Suppressor macrophage treated with lipopolysaccharide for 1 hour (primary cell): ENCODE data around the gene PREB.
"Not testable (repeated sequence)": the region's sequence is repeated elsewhere in the genome, so short reads cannot be mapped to it uniquely, and the experiment has no call there.

Experiments used
- DNase-seq, 3 donors: peaks; one replicate each; pipeline ENCODE4 v3.0.0-alpha.2; 2020 to 2022

PREB gene, protein sequence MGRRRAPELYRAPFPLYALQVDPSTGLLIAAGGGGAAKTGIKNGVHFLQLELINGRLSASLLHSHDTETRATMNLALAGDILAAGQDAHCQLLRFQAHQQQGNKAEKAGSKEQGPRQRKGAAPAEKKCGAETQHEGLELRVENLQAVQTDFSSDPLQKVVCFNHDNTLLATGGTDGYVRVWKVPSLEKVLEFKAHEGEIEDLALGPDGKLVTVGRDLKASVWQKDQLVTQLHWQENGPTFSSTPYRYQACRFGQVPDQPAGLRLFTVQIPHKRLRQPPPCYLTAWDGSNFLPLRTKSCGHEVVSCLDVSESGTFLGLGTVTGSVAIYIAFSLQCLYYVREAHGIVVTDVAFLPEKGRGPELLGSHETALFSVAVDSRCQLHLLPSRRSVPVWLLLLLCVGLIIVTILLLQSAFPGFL

DNA sequence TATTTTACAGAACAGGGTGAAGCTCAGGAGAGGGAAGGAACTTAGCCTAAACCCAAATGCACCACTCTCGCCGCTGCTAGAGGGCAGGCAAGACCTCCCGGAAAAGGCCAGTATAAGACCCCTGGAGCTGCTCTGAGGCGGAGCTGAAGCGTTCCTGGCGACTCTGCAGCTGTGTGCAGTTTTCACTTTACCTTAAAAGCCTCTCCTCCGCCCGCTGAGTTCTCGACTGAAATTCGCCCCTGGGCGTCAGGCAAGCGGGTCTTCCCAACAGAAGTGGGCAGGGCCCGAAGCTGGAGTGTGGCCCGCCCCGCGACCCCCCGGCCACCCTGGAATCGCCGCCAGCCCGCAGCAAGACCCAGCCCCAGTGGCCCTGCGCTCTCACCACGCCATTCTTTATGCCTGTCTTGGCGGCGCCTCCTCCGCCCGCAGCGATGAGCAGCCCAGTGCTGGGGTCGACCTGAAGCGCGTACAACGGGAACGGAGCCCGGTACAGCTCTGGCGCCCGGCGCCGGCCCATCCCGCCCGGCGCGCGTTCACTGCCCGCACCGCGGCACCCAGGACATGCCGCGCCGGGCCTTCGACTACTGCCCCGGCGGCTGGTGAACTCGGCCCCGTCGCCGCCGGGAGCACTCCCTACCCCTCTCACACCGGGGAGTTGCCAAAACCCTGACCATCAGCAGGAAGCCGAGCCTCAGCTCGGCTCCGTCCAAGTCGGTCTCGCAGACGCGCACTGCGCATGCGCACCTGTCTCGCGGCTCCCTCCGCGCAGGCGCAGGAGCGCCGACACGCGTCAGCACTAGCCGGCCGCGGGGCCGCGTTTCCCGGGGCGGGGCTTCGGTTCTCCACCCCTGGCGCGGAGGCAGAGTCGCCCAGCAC lies at the start of gene PREB:
Gene PREB, minus strand, starts transcription at position 732 of the 876 bp plus-strand sequence. Its CDS starts 215 bp downstream, at position 517.
- DNase-seq, result peak; percentile 99 to 100 (median 100)

DNA sequence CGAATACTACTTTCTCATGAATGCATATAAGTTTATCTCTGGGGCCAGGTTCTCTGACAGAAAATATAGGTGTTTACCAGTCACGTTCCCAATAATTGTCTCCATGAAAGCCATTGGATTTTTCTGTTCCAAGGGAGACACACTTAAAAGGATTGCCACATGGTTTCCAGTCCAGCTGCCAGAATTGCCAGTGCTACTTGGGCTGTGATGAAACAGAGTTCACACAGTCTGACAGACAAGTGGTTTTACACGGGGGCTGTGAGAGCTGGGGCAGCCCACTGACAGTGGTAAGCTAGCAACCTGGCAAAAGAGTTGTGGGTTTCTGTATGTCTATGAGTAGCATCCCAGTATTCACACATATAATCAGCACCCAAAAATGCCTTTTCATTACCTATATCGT lies 49.7 kb upstream of the PREB start:
- DNase-seq, result no peak

DNA sequence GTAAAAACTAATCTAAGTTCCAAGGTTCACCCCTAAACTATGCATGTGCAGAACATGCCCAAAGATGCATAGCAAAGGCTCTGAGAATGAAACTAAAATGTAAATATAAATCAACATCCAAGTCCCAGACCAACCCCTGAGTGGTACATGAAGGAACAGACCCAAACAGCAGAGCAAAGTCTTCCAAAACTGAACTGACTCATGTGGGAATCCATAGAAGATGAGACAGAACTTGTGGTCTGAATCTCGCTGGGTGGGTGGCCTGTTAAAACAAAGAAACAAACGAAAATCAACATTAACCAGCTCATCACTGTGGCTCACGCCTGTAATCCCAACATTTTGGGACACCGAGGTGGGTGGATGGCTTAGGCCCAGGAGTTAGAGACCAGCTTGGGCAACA lies 47.9 kb upstream of the PREB start:
- DNase-seq, result no peak

DNA sequence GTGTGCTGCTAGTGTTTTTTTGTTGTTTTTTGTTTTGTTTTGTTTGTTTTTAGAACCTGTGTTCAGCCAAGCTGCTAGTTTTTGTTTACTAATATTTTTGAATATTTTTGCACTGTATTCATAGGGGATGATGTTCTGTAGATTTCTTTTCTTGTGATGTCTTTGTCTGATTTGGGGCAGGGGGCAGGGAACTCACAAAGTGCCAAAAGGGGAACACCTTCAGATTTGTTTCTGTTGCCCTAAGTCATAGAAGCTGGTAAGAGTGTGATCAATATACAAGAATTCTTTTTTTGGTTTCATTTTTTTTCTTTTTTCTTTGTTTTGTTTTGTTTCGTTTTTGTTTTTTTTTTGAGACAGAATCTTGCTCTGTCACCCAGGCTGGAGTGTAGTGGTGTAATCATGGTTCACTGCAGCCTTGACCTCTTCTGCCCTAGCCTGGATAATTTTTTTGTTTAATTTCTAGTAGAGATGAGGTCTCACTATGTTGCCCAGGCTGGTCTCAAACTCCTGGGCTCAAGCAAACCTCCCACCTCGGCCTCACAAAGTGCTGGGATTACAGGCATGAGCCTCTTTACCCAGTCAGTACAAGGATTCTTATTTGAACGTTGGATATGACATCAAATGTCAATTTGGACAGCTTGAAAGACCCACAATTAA lies 45.0 kb upstream of the PREB start:
- DNase-seq, result no peak

DNA sequence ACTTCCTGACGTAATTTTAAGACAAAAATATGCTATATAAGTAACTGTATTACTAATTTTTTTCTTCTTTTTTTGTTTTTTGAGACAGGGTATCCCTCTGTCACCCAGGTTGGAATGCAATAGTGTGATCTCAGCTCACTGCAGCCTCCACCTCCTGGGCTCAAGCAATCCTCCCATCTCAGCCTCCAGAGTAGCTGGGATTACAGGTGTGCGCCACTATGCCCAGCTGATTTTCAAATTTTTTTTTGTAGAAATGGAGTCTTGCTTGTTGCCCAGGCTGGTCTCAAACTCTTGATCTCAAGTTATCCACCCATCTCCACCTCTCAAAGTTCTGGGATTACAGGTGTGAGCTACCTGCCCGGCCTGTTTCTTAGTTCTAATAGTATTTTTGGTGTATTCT lies 44.0 kb upstream of the PREB start:
- no peak for DNase-seq

DNA sequence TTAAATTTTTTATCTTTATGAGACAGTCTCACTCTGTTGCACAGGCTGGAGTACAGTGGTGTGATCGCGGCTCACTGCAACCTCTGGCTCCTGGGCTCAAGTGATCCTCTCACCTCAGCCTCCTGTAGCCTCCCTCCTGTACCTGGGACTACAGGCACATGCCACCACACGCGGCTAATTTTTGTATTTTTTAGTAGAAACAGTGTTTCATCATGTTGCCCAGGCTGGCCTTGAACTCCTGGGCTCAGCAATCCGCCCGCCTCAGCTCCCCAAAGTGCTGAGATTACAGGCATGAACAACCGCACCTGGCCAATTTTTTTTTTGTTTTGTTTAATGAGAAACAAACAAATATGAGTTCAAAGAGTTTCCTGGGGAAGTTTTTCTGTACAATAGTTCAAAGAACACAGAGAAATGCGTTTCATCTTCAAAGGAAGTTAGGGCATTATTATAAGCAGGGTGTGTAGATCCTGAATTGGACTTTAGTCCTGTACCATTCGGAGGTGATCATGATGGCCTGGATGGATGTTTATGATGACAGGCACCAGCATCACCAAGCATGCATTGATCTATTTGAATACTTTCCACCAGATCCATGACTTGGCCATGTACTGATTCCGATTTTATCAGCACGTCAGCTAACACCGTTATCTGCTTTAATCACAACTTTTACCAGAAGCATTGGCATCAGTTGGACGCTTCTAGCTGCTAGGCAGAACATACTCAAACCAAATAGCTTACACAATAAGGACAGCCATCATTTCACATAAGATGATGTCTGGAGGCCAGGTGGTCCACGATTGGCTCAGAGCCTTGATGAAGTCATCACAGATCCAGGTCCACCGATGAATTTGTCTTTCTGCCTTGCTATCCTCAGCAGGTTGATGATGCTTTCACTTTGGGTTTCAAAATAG lies 43.3 kb upstream of the PREB start:
- DNase-seq, result no peak

DNA sequence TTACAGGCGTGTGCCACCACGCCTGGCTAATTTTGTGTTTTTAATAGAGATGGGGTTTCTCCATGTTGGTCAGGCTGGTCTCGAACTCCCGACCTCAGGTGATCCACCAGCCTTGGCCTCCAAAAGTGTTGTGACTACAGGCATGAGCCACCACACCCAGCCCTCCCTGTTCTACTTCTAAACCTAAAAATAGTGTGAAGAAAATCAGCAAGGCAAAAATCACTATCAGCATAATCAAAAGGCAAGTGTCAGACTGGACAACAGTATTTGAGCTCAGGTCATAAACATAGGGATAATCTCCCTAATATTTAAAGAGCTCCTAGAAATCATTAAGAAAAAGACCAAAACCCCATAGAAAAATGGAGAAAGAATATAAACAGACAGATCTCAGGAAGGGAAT lies 41.3 kb upstream of the PREB start:
- not testable (repeated sequence) for DNase-seq

DNA sequence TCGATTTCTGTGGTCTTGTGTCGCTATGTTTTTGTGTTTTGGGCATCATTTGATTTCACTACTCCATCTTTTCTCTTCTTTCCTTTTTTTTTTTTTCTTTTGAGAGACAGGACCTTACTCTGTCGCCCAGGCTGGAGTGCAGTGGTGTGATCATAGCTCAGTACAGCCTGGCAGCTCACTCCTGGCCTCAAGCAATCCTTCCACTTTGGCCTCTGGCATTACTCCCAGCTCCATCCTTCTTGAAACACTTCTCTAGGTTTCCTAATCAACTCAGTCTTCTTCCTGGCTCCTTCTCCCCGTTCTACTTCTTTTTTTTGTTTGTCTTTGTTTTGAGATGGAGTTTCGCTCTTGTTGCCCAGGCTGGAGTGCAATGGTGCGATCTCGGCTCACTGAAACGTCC lies 40.9 kb upstream of the PREB start:
- DNase-seq, result no peak

DNA sequence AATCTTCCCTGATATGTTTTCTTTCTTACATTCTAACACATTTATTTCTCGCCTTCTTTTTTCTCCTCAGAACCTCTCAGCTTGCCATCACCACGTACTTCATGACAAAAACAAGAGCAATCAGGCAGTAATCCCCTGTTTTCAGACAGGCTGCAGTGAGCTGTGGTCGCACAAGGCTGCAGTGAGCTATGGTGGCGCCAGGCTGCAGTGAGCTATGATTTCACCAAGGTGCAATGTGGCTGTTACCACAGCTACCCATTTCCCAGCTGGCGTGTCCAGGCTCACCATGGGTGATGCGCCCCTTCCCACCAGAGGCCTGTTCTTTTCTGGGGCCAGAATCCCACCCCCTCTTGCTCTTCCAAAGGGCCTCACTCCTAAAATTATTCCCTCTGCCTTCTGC lies 40.2 kb upstream of the PREB start:
- DNase-seq, result no peak

DNA sequence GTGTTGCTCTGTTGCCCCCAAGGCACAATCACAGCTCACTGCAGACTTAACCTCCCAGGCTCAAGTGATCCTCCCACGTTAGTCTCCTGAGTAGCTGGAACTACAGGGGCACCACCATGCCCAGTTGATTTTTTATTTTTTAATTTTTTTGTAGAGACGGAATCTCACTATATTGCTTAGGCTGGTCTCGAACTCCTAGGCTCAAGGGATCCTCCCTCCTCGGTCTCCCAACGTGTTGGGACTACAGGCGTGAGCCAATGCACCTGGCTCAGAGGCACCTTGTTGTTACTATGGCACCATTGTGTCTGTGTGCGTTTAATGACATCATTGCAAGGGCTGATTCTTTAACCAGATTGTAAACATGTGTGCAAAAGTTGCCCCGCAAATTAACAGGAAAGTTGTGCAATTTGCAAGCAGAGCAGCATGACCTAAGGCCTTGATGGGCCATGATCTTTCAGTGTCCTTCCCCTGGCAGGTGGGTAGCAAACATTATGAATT lies 37.0 kb upstream of the PREB start:
- DNase-seq, result no peak

DNA sequence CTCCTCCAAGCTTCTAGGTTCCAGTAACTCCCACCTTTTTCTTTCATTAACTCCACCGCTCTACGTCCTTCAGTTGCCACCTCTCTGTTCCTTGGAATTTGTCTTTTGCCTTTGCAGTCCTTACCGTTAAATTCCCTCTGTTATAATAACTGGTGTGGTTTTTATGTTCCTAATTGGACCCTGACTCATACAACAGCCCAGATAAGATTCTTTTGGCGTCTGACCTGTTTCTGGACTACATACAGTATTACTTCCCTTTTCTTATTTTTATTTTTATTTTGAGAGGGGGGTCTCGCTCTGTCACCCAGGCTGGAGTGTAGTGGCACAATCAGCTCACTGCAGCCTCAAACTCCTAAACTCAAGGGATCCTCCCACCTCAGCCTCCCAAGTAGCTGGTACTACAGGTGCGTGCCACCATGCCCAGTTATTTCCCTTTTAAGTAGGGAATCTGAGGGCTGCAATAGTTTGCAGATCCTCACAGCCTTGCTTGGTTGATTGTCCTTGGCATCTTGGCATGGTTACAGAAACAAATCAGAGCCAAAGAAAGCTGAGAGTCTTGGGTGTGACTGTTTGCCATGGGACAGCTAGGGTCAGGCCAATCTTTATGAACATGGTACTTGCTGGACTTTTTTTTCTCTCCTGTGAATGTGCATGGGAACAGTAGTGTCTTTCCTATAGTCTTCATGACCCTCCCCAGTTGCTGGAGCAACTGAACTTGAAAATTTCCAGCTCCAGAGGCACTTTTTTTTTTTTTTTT lies 36.3 kb upstream of the PREB start:
- DNase-seq, result peak in 1 of 3 donors; percentile 9

DNA sequence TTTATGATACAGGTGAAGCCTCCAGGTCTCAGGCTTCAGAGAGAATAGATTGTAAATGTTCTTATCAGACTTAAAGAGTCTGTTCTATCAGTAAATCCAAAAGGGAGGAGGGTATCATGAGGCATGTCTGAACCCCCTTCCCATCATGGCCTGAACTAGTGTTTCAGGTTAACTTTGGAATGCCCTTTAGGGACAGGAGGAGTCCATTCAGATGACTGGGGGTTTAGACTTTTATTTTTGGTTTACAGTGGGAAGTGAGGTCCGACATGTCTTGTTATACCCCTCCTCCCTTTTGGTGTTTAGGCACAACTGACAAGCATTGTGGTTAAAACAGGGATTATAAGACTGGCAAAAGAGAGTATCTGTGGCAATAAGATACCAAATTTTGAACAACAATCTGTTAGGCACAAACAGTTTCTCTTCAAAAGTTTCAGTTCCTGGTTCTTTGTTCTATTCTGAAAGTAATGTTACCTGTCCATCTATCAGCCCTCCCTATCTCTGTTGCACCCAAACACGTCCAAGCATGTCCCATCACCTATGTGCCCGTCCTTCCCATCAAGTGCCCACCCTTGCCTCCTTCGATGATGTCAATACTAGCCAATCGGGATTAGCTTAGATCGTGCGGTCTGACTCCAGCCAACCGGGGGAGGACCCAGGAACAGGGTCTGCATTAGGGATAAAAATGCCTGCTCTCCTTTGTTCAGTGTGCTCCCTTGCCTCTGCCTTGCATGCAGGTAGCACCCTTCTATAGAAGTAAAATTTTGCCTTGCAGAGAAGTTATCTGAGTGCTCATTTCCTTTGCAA lies 30.7 kb upstream of the PREB start:
- DNase-seq, result no peak

DNA sequence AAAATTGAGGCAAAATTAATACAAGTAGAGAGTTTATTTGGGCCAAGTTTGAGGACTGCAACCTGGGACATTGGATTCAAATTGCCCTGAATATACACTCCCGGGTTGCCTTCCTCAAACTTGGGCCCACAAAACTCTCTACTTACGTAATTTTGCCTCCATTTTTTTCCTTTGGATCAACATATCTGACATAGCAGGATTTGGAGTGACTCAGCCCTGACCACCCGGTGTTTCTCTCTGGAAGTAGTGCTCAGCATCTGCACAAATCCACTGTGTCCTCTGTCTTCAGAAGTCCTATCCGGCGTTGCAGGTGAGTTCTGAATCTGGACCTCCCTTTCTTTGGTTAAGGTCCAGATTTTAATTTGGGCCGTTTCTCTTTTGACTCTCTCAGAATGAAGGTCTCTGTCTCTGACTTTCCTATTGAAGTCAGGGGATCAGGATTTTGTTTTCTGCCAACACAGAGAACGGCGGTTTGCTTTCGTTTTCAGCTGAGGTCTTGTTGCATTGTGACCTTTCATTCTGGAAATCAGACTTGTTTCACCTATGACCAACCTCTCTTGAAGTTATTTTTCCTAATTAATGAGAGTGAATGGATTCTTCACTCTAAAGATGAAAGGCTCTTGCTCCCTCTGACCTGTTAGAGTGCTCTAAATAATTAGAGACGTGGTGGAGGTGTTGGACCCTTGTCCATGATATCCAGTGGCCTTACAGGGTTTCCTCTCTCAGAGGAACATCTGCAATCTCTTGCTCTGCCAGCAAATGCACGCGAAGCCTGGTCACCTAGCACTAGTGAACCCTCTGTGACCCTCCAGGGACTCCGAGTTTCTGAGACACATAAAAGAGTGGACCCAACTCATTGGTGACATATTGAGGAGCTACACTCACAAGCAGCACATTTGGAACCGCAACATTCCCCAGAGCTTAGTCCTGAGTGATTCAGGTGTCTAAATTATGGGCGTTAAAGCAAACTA lies 28.0 kb upstream of the PREB start:
- peak in 2 of 3 donors; percentile 24 to 28 for DNase-seq

DNA sequence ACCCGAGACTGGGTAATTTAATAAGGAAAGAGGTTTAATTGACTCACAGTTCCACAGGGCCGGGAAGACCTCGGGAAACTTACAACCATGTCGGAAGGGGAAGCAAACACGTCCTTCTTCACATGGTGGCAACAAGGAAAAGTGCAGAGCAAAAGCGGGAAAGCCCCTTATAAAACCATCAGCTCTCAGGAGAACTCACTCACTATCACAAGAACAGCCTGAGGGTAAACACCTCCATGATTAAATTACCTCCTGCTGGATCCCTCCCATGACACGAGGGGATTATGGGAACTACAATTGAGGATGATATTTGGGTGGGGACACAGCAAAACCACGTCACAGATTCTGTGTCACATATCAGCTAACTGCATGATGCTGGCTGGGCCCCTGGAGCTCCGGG lies 25.8 kb upstream of the PREB start:
- DNase-seq, result no peak

DNA sequence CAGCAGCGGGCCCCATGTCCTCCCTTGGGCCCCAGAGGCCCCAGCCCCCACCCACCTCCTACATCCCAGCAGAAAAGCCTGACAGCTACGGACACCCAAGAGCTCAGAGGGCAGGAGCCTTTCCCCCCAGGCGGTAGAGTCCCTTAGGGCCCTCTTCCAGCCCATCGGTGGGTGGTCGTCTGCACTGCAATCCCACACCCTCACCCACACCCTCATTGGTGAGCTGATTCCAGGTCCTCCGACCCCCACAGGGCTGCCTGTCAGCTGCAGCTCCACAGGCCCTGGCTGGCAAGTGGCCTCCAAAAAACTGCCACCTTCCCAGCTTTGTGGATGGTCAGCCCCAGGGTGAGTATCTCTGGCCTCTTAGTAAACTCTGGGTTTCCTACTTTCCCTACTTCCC lies 24.8 kb upstream of the PREB start:
- no peak for DNase-seq

DNA sequence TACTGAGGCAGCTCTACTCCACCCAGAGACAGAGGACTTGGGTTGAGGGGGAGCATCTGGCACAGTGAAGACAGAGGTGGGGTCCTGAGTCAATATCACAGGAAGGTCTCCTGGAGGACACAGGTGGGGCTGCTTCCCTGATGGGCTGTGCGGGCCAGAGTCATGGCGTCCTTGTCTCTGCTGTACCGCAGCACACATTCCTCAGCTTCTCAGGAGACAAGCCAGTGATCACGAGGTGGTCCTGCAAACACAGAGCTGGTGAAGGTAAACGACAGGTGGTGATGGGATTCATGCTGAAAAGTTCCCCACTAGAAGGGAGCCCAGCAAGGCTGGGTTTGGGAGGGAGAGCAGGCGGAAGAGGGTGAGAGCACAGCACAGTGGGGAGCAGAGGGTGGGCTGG lies 24.0 kb upstream of the PREB start:
- no peak for DNase-seq

DNA sequence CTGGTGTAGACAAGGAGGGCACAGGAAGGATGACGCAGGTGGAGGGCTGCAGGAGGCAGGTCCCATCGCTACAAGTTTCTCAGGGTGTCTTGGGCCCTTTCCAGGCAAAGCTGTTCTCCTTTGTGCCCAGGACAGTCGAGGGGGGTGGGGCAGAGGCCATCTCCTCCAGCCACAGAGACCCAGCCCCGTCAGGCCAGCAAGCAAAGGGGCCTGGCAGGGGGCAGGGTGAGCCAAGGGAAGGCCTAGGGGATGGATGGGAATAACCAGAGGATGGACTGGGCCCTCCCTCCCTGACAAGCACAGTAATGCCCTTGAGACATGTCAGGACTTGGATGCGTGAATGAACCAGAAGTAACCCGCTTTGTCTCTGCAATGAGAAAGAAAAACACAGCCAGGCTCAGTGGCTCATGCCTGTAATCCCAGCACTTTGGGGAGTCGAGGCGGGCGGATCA lies 20.7 kb upstream of the PREB start:
- no peak for DNase-seq

DNA sequence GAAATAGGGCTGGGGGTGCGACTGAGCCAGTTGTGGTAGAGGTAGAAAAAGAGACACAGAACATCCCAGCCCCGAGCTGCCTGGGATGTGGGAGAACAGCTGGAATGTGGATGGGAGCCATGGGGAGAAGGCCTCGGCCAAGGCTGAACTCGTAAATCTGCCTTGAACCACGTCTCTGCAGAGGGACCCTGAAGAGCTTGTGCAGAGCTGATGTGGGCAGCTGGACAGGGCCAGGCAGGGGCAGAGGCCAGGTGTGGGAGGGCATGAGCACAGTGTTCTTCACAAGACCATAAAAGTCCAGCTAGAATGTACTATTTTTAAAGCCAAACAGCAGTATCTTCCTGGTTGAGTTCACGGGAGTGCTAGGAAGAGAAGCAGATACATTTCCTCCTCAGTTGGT lies 20.1 kb upstream of the PREB start:
- DNase-seq, result no peak

DNA sequence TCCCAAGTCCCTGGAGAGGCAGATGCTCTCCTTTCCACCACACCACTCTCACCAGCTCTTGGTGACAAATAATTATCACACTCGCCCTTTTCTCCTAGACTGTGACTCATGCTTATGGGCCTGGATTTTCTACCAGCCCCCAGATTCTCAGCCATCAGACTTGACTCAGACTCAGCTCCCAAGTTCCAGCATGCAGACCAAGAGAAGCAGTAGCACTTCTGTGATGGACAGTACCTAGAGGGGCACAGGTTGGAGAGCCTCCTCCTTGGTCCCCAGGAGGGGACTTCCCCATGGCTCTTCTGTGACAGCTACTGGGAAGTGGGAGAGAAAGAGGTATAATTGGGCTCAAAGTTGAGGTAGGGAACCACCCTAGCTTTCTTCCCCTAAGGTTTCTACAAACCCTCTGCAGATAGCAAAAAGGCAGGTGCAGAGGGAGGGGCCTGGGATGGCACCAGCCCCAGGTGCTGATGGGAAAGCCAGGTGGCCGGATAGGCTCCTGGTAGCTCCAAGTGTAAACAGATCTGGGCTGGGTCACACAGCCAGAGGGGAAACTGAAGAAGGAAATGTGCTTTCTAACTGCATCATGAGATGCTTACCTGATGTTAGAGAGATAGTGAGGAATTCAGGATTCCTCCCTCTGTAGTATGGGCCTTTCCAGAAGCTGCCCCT lies 18.5 kb upstream of the PREB start:
- DNase-seq, result peak; percentile 55 to 70 (median 64)
